Left lobe of liver (tissue), 2 donors: ENCODE measurements around the gene DKKL1. TPM values are rescaled to one million over a fixed set of nuclear protein-coding genes. Genes with fewer than 3 reads are reported as not detected.

Source experiments
- ATAC-seq: fragments of 200-7000 bp; cut with Tn5 transposase; one replicate; pipeline ENCODE4 v1.9.1; 2020; ENCODE audit warnings: mild to moderate bottlenecking, moderate library complexity
- DNase-seq: peaks from one replicate; pipeline ENCODE4 v3.0.0-alpha.2; 2020; ENCODE audit warnings: low spot score
- total RNA-seq: library from RNA; stranded (reverse); gene quantifications from one replicate; pipeline ENCODE4 v1.2.1, GENCODE V29; 2021
- donor health status: DM: no; HTN: no; CAD: no; lungs with moderate emphysema.
- donor health status: DM: no; HTN: yes; CAD: no.

The DKKL1 gene
- total RNA-seq, 1 donor from 2014 or later = not detected

DNA sequence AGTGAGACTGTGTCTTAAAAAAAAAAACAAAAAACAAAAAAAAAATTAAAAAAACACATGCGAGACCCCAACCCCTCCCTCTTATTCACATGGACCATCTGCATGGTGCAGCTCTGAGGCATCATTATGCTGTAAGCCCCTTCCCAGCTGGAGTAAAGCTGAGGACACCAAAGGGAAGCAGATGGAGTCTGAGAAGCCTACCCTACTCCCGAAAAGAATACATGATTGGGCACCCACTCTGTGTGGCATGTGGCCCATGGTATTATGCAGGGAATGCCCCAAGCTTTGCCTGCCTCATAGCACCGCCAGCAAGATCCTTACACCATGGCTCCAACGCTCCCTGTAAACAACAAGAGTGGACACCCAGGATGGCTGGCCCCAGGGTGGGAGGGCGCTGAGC, 54.8 kb downstream of the DKKL1 start:
- ATAC-seq (no peak), DNase-seq (no peak)

DNA sequence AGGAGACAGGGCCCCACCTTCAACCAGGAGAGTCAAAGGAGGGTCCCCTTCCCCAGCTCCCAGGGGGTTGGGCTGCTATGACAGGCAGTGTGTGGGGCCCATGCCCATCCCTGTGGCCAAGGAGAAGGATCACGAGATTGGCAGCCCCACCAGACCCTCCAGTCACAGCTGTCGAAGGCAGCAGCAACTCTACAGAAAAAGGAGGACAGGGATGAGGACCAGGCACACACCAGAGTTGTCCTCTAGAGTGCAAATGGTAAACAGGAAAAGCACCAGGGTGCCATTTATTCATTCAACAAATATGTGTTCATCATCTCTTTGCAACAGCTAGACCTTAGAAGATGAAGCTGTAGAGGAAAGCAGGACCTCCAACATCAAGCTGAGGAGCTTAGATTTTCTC, 55.5 kb downstream of the DKKL1 start:
- ATAC-seq (no peak), DNase-seq (no peak)

DNA sequence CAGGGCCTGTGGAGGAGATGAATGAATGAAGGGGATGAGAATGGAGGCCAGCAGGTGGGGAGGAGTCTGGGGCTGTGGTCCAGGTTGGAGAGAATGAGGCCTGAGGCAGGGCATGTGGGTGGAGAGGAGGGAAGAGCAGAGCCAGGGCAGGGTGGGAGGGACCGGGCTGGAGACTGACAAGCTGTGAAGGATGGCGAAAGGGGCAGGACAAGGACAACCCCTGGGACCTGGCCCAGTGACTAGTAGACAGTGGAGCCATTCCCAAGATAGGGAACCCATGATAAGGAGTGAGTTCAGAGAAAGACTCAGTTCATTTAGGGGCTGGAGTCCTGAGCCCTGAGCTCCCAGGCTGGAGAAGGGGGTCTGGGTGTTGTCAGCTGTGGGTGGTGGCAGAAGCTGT, 56.5 kb downstream of the DKKL1 start:
- no peak for DNase-seq
- ATAC-seq = no peak

DNA sequence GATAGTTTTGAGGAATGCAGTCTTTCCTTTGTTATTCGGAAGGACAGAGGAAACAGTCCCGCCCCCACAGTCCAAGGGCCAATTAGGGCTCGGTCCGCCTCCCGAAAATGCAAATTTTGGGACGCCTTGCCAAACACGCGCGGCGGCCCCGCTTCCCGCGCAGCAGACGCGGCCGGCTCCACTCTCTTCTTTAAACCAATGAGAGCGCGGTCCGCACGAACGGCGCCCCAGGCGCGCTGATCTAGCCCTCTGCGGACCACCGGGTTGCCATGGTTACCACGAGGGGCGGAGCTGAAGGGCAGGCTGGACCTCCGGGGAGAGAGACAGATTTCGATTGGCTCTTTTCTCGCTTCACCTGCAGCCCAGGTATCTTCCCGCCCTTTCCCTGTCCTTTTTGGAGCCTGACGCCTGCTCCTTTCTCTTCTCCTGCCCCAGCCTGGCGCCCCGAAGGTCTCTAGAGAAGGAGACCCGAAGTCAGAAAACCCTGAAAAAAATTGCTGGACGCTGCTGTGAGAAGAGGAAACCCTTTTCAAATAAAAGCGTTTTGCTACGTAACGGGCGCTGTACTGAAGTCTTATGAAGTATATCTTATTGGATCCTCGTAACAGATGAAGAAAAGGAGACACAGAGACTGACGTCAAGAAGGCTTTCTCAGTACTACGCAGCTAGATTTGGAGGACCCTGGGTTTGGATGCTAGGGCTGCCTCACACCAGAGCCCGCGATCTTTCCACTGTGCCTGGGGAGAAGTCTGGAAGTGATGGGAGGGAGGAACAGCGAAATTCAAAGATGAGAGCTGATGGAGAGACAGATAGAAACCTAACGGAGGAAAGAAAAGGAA, 57.6 kb downstream of the DKKL1 start:
- DNase-seq (peak; percentile 54), ATAC-seq (peak; percentile 72)

DNA sequence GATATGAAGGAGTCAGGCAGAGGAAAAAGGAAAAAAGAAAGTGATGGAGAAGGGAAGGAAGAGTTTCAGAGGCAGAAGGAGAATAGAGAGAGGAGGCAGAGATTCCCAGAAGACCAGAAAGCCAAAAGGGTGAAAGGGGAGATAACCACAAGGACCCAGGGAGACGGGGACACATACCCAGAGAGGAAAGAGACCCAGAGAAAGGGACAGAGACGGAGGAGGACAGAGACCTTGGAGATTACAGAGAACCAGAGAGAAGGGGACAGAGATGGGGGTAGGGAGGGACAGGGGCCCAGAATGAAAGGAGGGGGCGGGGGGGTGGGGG, 58.2 kb downstream of the DKKL1 start:
- ATAC-seq (no peak), DNase-seq (no peak)

DNA sequence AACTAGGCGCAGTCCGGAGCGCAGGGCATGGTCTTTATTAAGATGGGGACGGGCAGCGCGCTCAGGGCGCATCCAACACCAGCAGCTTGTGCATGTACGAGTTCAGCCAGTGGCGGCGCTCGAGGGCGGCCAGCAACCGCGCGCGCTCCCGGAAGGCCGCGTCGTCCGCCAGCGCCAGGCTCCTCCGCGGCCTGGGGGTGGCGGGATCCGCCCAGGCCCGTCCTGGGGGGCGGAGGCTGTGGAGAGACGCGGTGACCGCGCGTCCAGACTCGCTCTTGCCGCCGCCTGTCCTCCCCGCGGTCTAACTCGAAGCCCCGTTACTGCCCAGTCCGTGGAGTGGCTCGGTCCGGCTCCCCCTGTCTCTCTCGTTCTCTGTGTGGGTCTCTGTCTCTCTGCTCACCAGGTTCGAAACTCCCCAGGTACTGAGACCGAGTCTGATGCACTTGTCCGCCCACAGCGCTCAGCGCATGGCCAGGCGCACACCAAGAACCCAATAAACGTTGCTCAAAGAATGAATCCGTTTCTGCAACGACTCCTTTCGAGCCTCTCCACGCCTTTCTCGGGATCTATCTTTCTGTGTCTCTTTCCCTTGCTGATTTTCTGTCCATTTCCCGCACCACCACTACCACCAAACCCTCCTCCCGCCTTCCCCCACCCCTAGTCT, 58.9 kb downstream of the DKKL1 start:
- peak; percentile 42 for ATAC-seq
- no peak for DNase-seq

DNA sequence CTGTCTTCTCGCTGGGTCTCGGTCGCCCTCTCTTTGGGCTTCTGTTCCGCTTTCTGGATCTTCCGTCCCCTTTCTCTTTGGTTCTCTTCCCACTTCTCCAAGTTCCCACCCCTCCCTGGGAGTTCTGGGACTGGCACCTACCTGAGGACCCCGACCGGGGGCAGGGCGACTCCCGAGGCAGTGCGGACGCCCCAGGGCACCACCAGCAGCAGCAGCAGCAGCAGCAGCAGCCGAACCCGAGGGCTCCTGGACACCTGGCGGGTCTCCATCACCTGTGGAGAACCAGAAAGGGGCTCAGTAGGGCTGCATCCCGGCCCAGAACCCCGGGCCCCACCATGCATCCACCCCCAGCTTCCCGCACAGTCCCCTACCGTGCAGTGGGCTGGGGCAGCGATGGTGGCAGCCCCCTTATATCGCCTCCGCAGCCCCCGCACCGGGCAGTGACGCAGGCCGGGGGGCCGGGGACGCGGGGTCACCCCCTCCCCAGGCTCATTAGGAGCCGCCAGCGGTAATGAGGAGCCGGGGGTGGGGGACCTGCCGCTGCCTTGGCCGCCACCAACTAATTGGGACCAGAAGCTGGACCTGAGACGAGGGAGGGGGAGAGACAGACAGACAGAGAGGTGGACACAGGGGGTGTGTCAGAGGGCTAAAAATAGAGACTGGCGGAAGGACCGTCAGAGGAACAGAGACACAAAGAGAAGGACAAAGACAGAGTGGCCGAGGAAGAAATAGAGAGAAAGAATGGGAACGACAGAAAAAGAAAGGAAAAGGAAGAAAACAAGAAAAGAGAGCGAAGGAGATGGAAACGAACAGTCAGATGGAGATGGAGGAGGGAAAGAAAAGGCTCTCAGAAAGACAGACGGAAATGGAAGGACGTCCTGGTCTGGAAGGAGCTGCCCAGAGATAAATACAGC, 59.7 kb downstream of the DKKL1 start, which contains the start of gene PTH2:
TSS of gene PTH2 (minus strand) at position 371 of the 914 bp plus-strand sequence. CDS start at position 269, 102 bp downstream.
- ATAC-seq (no peak), DNase-seq (no peak)

DNA sequence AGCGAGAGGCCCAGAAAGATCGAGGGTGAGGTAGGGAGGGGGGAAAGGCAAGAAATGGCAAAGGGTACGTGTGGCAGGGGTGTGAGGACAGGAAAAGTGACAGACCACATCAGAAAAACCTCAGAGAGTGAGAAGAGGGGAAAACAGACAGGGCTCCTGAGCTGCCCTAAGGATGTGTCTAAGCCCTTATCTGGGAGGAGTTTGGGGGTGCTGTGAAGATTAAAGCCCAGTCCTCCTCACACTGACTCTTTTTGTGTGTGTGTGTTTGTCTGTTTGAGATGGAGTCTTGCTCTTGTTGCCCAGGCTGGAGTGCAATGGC, 60.3 kb downstream of the DKKL1 start:
- no peak for DNase-seq
- no peak for ATAC-seq

Other genes starting within 250 kb of the DKKL1 start
- 5.5 TPM for gene LIN7B, start 249.5 kb upstream of the DKKL1 start, total RNA-seq
- 2.2 TPM for gene C19orf73, start 244.7 kb upstream of the DKKL1 start, total RNA-seq
- 2.3 TPM for gene PPFIA3, start 244.3 kb upstream of the DKKL1 start, total RNA-seq
- not detected for gene HRC, start 208.5 kb upstream of the DKKL1 start, total RNA-seq
- gene TRPM4, start 206.1 kb upstream of the DKKL1 start, total RNA-seq = 15.0 TPM
- 2.4 TPM for gene SLC6A16, start 38.7 kb upstream of the DKKL1 start, total RNA-seq
- gene CD37, start 28.5 kb upstream of the DKKL1 start, total RNA-seq = 2.2 TPM
- gene TEAD2, start 1.5 kb upstream of the DKKL1 start, total RNA-seq = 5.1 TPM
- gene KASH5, start 24.4 kb downstream of the DKKL1 start, total RNA-seq = not detected
- gene PTH2, start 59.6 kb downstream of the DKKL1 start, total RNA-seq = not detected
- gene GFY, start 61.5 kb downstream of the DKKL1 start, total RNA-seq = not detected
- gene SLC17A7, start 77.7 kb downstream of the DKKL1 start, total RNA-seq = 0.15 TPM
- 48.8 TPM for gene PIH1D1, start 87.9 kb downstream of the DKKL1 start, total RNA-seq
- 29.7 TPM for gene ALDH16A1, start 89.3 kb downstream of the DKKL1 start, total RNA-seq
- gene FLT3LG, start 110.3 kb downstream of the DKKL1 start, total RNA-seq = 2.1 TPM
- gene RPL13A, start 123.7 kb downstream of the DKKL1 start, total RNA-seq = 972 TPM
- gene RPS11, start 132.6 kb downstream of the DKKL1 start, total RNA-seq = 507 TPM
- 262 TPM for gene FCGRT, start 148.8 kb downstream of the DKKL1 start, total RNA-seq
- 22.8 TPM for gene RCN3, start 164.1 kb downstream of the DKKL1 start, total RNA-seq
- 29.1 TPM for gene NOSIP, start 216.7 kb downstream of the DKKL1 start, total RNA-seq
- gene PRRG2, start 217.4 kb downstream of the DKKL1 start, total RNA-seq = 8.5 TPM
- 10.5 TPM for gene PRR12, start 227.3 kb downstream of the DKKL1 start, total RNA-seq